HepG2 (cell line): ENCODE data around the gene CHPF. TPM values are rescaled to one million over a fixed set of nuclear protein-coding genes. Genes with fewer than 3 reads are reported as not detected.
A peak's percentile ranks its signal among the peaks of the same experiment; 100 is the strongest.

Experiments used
- CREBL2 ChIP-seq: sonication (generic); formaldehyde crosslinking; IDR thresholded peaks from 2 replicates; pipeline ENCODE4 v1.8.1; 2023; ENCODE audit warnings: missing genetic modification reagents, mild to moderate bottlenecking, borderline replicate concordance
- GATAD1 ChIP-seq: IDR thresholded peaks from 2 replicates; pipeline ENCODE4 v1.6.1; 2016; ENCODE audit warnings: missing genetic modification reagents, missing compliant biosample characterization
- ISL2 ChIP-seq: sonication (generic); formaldehyde crosslinking; IDR thresholded peaks from 2 replicates; pipeline ENCODE4 v1.5.0; 2020; ENCODE audit warnings: missing genetic modification reagents
- KDM5B ChIP-seq: sonication (generic); formaldehyde crosslinking; IDR thresholded peaks from 2 replicates; pipeline ENCODE4 v1.4.0; 2020; ENCODE audit warnings: missing genetic modification reagents, mild to moderate bottlenecking, borderline replicate concordance
- MYC ChIP-seq: sonication (generic); formaldehyde crosslinking; IDR thresholded peaks from 2 replicates; pipeline ENCODE4 v1.9.0; 2021; ENCODE audit warnings: missing genetic modification reagents, borderline replicate concordance
- NFKB2 ChIP-seq: sonication (generic); formaldehyde crosslinking; IDR thresholded peaks from 2 replicates; pipeline ENCODE4 v1.4.0; 2020; ENCODE audit warnings: missing genetic modification reagents, borderline replicate concordance
- NRL ChIP-seq: sonication (generic); formaldehyde crosslinking; IDR thresholded peaks from 2 replicates; pipeline ENCODE4 v1.5.0; 2020; ENCODE audit warnings: missing genetic modification reagents, mild to moderate bottlenecking, moderate library complexity, borderline replicate concordance
- PBX2 ChIP-seq: IDR thresholded peaks from 2 replicates; pipeline ENCODE4 v1.6.1; 2016; ENCODE audit warnings: control low read depth
- POLR2AphosphoS5 ChIP-seq: IDR thresholded peaks from 2 replicates; pipeline ENCODE4 v1.6.1; 2012; ENCODE audit warnings: low read depth, low read length
- RAD21 ChIP-seq: fragments of 450-650 bp; formaldehyde crosslinking; IDR thresholded peaks from 2 replicates; pipeline ENCODE4 v1.5.0; 2020; ENCODE audit warnings: mild to moderate bottlenecking
- RXRA ChIP-seq: sonication (generic); formaldehyde crosslinking; IDR thresholded peaks from 2 replicates; pipeline ENCODE4 v1.5.1; 2020; ENCODE audit warnings: missing genetic modification reagents
- SUZ12 ChIP-seq: fragments of 150-350 bp; IDR thresholded peaks from 2 replicates; pipeline ENCODE4 v1.6.1; 2014; ENCODE audit warnings: low read depth, low read length
- U2AF2 ChIP-seq: fragments of 200-400 bp; formaldehyde crosslinking; IDR thresholded peaks from 2 replicates; pipeline ENCODE4 v1.6.1; 2017; ENCODE audit warnings: low read depth, mild to moderate bottlenecking, low read length
- ZNF138 ChIP-seq: sonication (generic); formaldehyde crosslinking; IDR thresholded peaks from 2 replicates; pipeline ENCODE4 v1.5.0; 2020; ENCODE audit warnings: mild to moderate bottlenecking, low read depth, missing genetic modification reagents
- ZNF432 ChIP-seq: sonication (generic); formaldehyde crosslinking; IDR thresholded peaks from 2 replicates; pipeline ENCODE4 v1.5.0; 2020; ENCODE audit warnings: missing genetic modification reagents, mild to moderate bottlenecking, borderline replicate concordance
- ZNF446 ChIP-seq: sonication (generic); formaldehyde crosslinking; IDR thresholded peaks from 2 replicates; pipeline ENCODE4 v1.5.0; 2020; ENCODE audit warnings: mild to moderate bottlenecking, missing genetic modification reagents
- ZNF513 ChIP-seq: sonication (generic); formaldehyde crosslinking; conservative IDR thresholded peaks from 2 replicates; pipeline ENCODE4 v1.5.0; 2020; ENCODE audit warnings: missing genetic modification reagents
- ZNF563 ChIP-seq: sonication (generic); formaldehyde crosslinking; IDR thresholded peaks from 2 replicates; pipeline ENCODE4 v1.8.0; 2022; ENCODE audit warnings: mild to moderate bottlenecking, moderate library complexity, missing genetic modification reagents
- ZNF574 ChIP-seq: sonication (generic); formaldehyde crosslinking; IDR thresholded peaks from 2 replicates; pipeline ENCODE4 v1.4.0; 2020; ENCODE audit warnings: missing genetic modification reagents
- ZNF629 ChIP-seq: sonication (generic); formaldehyde crosslinking; conservative IDR thresholded peaks from 2 replicates; pipeline ENCODE4 v1.5.0; 2020; ENCODE audit warnings: missing genetic modification reagents
- ZNF660 ChIP-seq: sonication (generic); formaldehyde crosslinking; IDR thresholded peaks from 2 replicates; pipeline ENCODE4 v1.5.1; 2020; ENCODE audit warnings: mild to moderate bottlenecking, low read depth, missing genetic modification reagents, borderline replicate concordance
- ZNF83 ChIP-seq: sonication (generic); formaldehyde crosslinking; IDR thresholded peaks from 2 replicates; pipeline ENCODE4 v1.4.0; 2020; ENCODE audit warnings: missing genetic modification reagents, mild to moderate bottlenecking, borderline replicate concordance
- ZNF841 ChIP-seq: sonication (generic); formaldehyde crosslinking; IDR thresholded peaks from 2 replicates; pipeline ENCODE4 v1.8.1; 2023; ENCODE audit warnings: missing genetic modification reagents, borderline replicate concordance
- polyA plus RNA-seq, 8 experiments: library from polyadenylated mRNA; depleted of rRNA in 3 of 8; stranded (reverse) in 7 of 8; unstranded in 1 of 8; fragments of >200 nt; fragmentation: Illumina TruSeq in 4 of 8; extraction: Trizol in 4 of 8; gene quantifications; 2 replicates each; pipeline versions ENCODE4 v1.2.1 to v1.2.3, GENCODE V29; 2011 to 2016; ENCODE audit warnings: low read depth in 4 of 8, missing spikeins in 1 of 8, mixed read lengths in 1 of 8; ENCODE audit not compliant: insufficient read depth in 1 of 8
- total RNA-seq, 5 experiments: library from RNA; depleted of rRNA; stranded (reverse); fragments of >200 nt; fragmentation: Illumina TruSeq; extraction: Trizol; gene quantifications; 2 replicates each; pipeline ENCODE4 v1.2.3, GENCODE V29; 2016; ENCODE audit warnings: low read depth in 1 of 5
- TF ChIP-seq, protein P1 (sequence below): sonication (generic); formaldehyde crosslinking; IDR thresholded peaks from 2 replicates; pipeline ENCODE4 v1.4.0; 2020; ENCODE audit warnings: missing genetic modification reagents

CHPF gene
- total and polyA plus RNA-seq, 2 of the 13 experiments (the other 11 are each of a cell fraction or from before 2014, with no cell fraction given) = 79.6 to 111 TPM

DNA sequence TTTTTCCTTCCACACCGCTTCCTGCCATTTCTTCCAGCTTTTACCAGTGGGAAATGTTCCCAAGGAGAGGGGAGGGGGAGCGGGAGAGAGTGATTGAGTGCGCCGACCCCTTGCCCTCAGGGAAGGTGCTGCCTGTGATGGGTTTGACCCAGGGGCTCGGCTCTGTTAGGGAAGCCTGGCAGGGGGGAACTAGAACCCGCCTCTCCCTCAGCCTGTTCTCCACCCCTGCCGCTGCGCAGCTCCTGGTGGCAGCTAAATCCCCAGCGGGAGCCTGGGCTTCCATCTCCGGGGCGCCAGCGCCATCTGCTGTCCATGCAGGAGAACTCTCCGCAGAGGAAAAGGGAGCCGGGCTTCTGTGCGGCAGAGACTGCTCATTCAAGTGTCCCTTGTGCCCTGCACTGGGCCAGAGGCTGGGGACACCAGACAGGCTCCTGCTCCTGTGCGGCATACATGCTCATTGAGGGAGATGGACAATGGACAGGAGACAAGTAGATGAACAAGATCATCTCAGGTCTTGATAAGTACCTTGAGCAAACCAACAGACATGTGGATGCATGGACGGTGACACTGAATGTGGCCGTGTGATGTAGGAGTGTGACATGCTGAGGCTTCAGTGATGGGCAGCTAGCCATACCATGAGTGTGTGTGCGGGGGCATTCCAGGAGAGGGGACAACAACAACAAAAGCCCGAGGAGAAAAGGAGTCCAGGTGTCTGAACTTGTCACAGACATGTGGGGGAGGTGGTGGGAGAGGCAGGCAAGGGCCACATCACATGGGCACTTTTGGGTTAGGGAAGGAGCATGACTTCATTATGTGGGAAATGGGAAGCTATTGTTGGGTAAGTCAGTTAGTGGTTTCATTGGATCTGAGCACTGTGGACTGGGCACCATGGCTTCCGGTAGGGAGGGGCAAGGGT, 13.3 kb downstream of the CHPF start (continued):
- TF ChIP-seq CREBL2 (CRISPR knock-in tag) = no peak
- peak; percentile 36; the same call in 1 of the 2 replicates for TF ChIP-seq SUZ12
- peak; percentile 54; the same call in 1 of the 2 replicates for TF ChIP-seq MYC (CRISPR knock-in tag)
- TF ChIP-seq POLR2AphosphoS5 = no peak
- no peak for TF ChIP-seq ZNF83 (CRISPR knock-in tag)
- TF ChIP-seq U2AF2 = 0 out of 2 replicates have a peak, but pooled peaks have one; percentile 33
- no peak for TF ChIP-seq PBX2 (CRISPR knock-in tag)
- no peak for TF ChIP-seq ZNF841
- TF ChIP-seq ISL2 (CRISPR knock-in tag) = 0 out of 2 replicates have a peak, but pooled peaks have one; percentile 47
- TF ChIP-seq ZNF629 (CRISPR knock-in tag) = no peak
- TF ChIP-seq, protein P1, sequence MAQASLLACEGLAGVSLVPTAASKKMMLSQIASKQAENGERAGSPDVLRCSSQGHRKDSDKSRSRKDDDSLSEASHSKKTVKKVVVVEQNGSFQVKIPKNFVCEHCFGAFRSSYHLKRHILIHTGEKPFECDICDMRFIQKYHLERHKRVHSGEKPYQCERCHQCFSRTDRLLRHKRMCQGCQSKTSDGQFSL = no peak
- no peak for TF ChIP-seq ZNF563 (CRISPR knock-in tag)
- TF ChIP-seq NFKB2 (CRISPR knock-in tag) = peak; percentile 86; the same call in 1 of the 2 replicates
- no peak for TF ChIP-seq ZNF138 (CRISPR knock-in tag)
- peak; percentile 43; the same call in 1 of the 2 replicates for TF ChIP-seq GATAD1
- peak; percentile 66; the same call in 1 of the 2 replicates for TF ChIP-seq KDM5B (CRISPR knock-in tag)
- no peak for TF ChIP-seq ZNF446 (CRISPR knock-in tag)
- TF ChIP-seq ZNF660 (CRISPR knock-in tag) = no peak
- TF ChIP-seq ZNF432 (CRISPR knock-in tag) = no peak
- peak; percentile 100 for TF ChIP-seq RAD21
- peak; percentile 15; the same call in 1 of the 2 replicates for TF ChIP-seq NRL (CRISPR knock-in tag)
- peak; percentile 50; the same call in 1 of the 2 replicates for TF ChIP-seq RXRA
- no peak for TF ChIP-seq ZNF513
- TF ChIP-seq ZNF574 = peak; percentile 74; the same call in 1 of the 2 replicates
